ENCODE data around the gene REX1BD.
A peak's percentile ranks its signal among the peaks of the same experiment; 100 is the strongest.
"Not testable (repeated sequence)": the region's sequence is repeated elsewhere in the genome, so short reads cannot be mapped to it uniquely, and the experiment has no call there.

REX1BD gene

GRCh38 chr19:18588611-18589379 lies at the start of gene REX1BD:
TSS of gene REX1BD (plus strand) at chr19:18588798. CDS start at chr19:18588802, 4 bp downstream.
- FAIRE-seq: no peak

DNA sequence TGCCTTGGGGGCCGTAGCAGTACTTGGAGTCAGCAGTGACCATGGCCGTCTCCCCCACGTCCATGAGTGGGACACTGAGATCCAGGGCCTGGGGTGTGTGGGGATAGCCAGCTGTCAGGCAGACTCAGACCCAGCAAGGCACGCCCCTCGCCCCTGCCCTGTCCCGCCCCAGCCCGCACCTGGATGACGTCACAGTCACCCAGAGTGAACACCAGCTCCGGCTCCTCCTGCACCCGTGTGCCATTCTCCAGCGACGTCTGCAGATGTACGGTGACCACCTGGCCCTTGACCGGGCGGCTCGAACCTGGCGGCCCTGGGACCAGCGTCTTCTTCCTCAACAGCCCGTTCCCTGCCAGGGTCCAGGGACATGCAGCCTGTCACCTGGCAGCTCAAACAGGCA lies 49.2 kb upstream of the REX1BD start:
- FAIRE-seq: no peak

DNA sequence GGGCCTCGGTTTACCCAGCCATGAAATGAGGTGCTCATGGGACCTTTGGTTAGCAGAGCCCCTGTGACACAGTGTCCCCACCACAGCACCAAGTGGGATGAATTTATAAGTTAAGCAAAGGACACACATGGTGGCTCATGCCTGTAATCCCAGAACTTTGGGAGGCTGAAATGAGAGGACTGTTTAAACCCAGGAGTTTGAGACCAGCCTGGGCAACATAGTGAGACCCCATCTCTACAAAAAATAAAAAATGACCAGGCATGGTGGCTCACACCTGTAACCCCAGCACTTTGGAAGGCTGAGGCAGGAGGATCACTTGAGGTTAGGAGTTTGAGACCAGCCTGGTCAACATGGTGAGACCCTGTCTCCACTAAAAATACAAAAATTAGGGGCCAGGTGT lies 48.4 kb upstream of the REX1BD start:
- FAIRE-seq: not testable (repeated sequence)

DNA sequence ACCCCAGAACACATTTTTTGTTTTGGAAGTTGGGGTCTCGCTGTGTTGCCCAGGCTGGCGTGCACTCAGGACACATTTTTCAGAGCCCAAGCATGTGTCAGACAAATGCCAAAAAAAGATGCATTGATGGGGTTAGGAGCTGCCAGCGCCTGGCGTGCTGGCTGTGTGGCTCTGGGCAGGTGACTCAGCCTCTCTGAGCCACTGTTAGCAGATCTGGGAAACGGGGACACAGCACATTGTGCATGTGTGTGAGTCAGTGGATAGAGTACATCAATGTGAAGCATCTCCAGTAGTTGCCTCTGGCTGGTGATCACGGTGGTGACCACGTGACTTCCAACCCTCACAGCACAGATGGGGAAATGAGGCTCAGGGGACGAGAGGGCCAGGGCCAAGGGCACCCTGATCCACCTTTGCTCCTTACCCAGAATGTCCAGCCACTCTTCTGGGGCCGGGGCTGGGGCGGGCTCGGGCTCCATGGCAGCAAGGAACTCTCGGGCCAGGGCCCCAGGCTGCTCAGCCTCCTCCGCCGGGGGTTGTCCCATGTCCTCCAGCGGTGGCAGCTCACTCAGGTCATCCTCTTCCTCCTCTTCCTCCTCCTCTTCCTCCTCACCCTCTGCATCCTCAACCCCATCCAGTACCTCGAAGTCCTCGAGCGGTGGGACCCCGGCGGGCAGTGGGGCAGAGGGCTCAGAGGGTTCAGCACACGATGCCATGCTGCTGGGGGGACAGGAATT lies 47.2 kb upstream of the REX1BD start:
- no peak for FAIRE-seq

DNA sequence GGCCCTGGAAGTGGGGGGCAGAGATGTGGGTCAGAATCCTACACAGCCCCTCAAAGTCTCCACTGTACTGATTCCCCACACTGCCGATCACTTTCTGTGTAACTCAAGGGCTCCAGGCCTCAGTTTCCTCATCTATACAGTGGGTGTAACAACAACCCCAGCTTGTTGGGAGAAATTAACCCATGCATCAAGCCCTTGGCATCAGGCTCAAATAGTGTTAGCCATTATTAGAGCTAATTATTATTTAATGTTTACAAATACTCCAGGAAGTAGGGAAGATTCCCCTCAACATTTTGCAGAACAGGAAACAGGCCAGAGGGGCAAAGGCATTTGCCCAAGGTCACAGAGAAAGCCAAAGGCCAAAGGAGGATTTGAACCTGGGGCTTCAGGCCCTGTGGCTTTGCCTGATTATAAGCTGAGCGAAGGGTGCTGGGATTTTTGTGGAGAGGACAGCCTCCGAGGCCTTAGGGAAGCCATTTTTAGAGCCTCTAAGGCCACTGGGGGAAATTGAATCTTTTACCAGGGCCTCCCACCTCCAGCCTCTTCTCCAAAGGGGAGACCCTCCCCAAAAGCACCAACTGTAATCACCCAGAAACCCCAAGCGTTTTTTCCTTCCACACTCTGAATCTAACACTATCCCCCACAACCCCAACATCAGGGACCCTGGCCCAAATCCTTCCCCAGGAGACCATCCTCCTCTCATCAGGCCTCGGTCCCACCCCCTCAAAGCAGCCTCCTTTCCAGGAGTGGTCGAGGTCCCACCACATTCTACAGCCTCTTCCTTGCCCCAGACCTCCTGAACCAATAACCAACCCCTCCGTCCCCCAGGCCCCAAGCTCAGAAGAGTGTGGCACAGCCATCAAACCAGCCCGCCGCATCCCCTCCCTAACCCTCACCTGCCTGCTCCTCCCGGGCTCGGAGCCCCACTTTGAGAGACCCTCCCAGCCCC lies 46.3 kb upstream of the REX1BD start:
- no peak for FAIRE-seq

DNA sequence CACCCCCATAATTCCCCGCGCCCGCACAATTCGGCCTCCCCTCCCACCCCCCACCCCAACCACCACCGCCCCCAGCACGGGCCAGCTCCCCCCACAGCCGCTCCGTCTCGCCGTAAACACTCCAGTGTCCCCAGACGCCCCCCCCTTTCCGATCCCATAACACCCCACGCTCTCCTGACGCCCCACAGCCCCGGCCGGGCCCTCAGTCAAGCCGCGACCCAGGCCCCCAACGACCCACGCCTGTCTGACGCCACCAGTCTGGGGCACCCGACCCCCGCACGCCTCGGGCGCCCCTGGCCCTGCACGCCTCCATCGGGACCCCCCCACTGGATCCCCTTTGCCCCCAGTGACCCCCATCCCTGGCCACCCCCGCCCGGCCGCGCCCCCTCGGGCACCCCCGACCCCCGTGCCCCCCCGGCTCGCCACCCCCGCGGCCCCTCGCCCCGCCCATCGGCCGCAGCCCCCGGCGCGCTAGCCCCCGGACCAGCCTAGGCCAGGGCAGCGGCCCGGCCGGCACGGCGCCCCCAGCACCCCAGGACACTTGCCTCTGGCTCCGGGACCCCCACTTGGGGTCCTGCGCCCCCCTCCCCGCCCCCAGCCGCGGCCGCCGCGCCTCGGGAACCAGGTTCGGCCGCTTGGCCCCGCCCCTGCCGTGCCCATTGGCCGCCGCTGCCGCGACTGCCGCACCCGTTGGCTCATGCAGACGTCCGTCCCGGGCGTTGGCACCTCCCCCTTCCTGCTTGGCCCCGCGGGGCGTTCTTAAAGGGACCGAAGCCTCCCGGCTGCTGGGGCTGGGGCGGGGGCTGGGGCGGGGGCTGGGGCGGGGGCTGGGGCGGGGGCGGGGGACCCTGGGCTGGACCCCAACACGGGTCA lies 45.4 kb upstream of the REX1BD start, which contains the start of gene FKBP8:
TSS of gene FKBP8 (minus strand) at position 633 of the 873 bp plus-strand sequence. CDS start 1,603 bp downstream, outside the sequence.
- no peak for FAIRE-seq

DNA sequence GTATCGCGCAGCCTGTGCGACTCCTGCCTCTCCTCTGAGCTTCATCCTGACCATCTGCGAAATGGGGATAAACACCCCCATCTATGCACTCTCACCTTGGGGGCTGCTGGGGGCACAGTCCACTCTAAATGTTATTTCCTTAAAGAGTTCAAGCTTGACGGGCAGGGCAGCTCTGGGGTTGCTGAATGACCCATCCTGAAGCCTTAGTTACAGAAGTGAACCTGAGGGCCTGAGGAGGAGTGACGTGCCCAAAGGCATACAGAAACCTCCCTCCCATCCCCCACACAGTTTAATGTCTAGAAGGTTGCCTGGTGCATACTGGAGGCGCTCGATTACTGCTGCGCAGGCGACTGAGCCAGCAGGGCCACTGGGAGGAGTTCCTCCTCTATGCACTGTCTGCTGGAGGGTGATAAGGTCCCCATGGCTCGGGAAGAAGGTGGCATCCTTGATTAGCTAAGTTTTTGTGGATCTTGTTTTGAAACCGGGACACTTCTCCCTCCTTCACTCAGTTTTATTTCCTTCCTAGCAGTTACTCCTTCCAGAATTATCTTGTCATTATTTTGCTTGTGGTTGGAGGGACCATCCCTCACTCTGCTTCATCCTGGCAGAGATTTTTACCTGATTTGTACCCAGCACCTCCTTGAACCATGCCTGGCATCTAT lies 44.7 kb upstream of the REX1BD start:
- no peak for FAIRE-seq

DNA sequence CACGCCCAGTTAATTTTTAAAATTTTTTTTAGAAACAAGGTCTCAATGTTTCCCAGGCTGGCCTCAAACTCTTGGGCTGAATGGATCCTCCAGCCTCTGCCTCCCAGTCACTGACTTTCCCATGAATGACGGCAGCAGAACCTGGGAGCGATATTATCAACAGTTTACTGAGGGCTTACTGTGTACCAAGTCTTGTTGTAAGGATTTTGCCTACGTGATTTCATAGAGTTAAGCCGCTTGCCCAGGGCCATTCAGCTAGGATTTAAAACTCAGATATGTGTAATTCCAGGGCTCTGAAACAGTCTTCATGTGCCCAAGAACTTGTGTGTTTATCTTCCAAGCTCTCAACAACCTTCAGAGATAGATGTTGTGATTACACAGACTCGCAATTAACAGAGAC lies 37.0 kb upstream of the REX1BD start:
- no peak for FAIRE-seq

- FAIRE-seq: no peak
Observed at GRCh38 chr19:18557411-18558201, 31.0 kb upstream of the REX1BD start, which contains the start of gene KXD1. TSS of gene KXD1 (plus strand) at chr19:18557870. CDS start at chr19:18562057, 4,187 bp downstream.

- no peak for FAIRE-seq
Observed at GRCh38 chr19:18558202-18558555, 30.4 kb upstream of the REX1BD start.

- FAIRE-seq: no peak
Observed at GRCh38 chr19:18558604-18559003, 30.0 kb upstream of the REX1BD start.

GRCh38 chr19:18559685-18560084 lies 28.9 kb upstream of the REX1BD start:
- FAIRE-seq: no peak

- FAIRE-seq: no peak
Observed at GRCh38 chr19:18562086-18562485, 26.5 kb upstream of the REX1BD start.

- no peak for FAIRE-seq
Observed at GRCh38 chr19:18566953-18567352, 21.6 kb upstream of the REX1BD start.

GRCh38 chr19:18568367-18568766 lies 20.2 kb upstream of the REX1BD start:
- FAIRE-seq: no peak

GRCh38 chr19:18571564-18572344 lies 16.8 kb upstream of the REX1BD start, which contains the start of gene UBA52:
TSS of gene UBA52 (plus strand) at chr19:18571857. CDS start at chr19:18573301, 1,444 bp downstream.
- FAIRE-seq: peak; percentile 36

- no peak for FAIRE-seq
Observed at GRCh38 chr19:18574691-18575291, 13.8 kb upstream of the REX1BD start.

GRCh38 chr19:18576383-18576782 lies 12.2 kb upstream of the REX1BD start:
- FAIRE-seq: no peak

GRCh38 chr19:18577365-18577914 lies 11.2 kb upstream of the REX1BD start:
- no peak for FAIRE-seq
